Measurements from ENCODE around the gene MPPE1.
"Not testable (repeated sequence)": the region's sequence is repeated elsewhere in the genome, so short reads cannot be mapped to it uniquely, and the experiment has no call there.

The MPPE1 gene

GRCh38 chr18:11908182-11909060 is at the start of gene MPPE1:
Gene MPPE1 (minus strand): TSS chr18:11908317. CDS start chr18:11897264, 11,053 bp downstream.
- peak; percentile 52 for DNase-seq

DNA sequence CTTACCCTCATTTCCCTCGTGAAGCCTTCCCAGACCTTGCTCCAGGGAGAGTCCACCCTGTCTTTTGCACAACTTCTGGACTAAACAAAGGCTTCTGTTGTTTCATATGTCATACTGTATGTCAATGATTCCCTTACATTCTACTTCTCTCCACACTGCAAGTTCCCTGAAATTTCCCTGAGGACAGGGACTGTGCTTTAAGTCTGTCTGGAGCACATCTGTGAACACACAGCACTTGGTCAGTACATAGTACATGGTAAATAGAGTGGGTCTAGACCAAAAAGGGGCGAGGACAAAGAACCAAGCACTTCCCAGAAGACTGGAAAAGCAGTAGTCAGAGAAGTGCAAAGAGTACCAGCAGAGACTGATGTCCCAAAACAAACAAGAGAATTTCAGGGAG is 49.5 kb upstream of the MPPE1 start:
- DNase-seq: no peak

DNA sequence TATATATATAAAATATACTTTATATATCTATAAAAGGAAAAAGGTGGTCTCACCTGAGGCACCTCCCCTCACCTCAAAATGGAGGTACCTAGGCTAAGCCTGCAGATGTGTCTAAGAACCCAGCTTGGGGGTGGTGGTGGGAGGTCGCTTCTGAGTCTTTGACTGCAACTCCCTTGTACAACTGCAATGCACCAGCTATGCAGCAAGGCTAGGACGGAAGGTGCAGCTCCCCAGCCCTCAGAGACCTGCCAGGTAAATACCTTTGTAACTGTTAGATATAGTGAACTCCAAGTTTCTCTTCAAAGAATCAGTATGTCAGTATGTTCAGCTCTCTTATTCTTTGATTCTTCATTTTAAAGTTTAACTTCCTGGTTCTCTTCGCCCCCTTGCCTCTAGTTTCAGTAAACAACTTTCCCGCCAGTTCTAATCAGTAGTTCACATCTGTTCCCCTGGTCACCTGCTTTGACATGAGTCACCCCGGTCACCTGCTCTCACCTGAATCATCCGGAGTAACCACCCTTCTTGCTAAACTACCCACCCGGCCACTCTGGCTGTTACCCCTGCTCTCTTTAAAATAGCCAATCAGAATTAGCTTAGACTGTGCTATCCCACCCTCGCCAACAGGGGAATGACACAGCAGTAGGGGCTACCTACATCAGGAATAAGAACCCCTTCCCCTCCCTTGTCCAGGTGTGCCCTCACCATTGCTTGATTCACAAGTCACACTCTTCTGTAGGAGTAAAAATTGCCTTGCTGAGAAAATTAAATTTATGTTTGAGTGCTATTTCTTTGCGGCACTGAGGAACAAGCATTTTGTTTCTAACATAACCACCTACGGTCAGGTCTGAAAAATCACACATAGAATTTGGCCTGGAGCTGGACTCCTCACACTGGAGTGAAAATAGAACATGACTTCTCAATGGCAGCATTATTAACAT is 48.5 kb upstream of the MPPE1 start:
- no peak for DNase-seq

DNA sequence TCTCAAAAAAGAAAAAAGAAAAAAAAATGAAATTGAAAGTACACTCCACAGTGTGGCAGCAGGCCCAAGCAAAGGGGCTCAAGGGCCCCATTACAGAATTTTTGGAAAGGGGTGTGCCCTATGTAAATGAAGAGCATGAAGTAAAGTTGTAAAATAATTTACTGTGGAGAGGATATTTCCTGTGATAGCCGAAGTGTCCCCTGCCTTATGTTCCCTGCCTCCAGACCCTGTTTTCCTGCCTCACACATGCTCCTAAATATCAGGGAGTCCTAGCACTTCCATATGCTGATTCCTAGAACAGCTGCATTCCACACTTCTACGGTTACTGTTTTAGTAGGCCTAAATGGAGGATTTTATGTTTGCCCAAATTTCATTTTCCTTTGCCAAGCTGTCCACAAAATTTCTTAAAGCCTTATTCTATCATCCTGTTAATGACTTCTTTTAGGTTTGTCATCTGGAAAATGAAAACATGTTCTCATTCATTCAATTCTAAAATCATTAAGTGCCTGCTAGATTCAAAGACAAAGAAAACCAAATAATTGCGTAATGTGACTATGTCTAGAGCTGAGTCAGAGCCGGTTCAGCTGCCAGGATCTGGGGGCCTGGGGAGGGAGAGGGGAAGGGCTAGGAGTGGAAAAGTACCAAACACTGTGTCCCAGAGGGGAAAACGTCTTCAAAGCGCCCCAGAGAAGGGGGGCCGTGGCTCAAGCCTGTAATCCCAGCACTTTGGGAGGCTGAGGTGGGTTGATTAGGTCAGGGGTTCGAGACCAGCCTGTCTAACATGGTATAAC is 47.3 kb upstream of the MPPE1 start:
- no peak for DNase-seq

DNA sequence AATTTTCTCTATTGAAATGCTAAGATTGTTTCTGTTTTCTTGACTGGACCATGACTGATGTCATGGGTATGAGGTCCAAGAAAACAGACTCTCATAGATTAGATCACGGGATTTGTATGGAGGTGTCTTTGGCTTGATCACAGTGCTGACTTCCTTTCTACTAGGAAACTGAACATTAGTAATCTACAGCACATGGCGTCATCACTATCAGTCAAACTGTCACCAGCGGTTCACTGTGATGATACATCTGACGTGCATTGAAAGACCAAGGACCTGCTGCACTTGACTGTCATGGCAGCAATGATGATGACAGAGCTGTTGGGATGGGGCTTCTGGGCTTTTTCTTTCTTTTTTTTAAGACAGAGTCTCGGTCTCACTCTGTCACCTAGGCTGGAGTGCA is 45.0 kb upstream of the MPPE1 start:
- DNase-seq: no peak

DNA sequence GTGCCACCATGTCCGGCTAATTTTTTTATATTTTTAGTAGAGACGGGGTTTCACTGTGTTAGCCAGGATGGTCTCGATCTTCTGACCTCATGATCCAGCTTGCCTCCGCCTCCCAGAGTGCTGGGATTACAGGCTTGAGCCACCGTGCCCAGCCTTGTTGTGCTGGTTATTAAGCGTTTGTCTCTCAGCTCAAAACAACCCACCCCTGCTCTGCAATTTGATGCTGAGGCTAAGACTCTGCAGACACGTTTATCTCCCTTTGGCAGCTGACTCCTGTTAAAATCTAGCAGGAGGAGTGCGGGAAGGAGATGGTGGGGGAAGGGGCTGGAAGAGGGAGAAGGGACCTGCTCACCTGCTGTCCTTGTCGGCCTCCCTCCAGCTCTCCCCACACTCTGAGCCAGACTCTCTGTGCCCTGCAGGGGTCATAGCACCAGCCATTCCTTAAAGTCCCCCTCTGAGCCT is 43.3 kb upstream of the MPPE1 start:
- no peak for DNase-seq

DNA sequence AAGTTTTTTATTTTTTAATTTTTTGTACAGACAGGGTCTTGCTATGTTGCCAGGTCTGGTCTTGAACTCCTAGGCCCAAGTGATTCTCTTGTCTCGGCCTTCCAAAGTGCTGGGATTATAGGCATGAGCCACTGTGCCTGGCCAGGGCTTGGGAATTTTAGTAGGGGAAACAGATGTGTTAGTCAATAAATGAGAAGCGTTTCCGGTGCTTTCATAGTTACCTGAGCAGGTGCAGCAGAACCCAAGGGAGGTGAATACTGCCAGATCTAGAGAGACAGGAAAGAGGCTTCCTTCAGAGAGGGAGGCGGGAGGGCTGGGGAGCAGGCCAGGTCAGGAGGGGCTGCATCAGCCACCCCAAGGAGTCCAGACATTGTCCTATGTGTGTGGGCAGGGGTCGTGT is 42.7 kb upstream of the MPPE1 start:
- DNase-seq: no peak

DNA sequence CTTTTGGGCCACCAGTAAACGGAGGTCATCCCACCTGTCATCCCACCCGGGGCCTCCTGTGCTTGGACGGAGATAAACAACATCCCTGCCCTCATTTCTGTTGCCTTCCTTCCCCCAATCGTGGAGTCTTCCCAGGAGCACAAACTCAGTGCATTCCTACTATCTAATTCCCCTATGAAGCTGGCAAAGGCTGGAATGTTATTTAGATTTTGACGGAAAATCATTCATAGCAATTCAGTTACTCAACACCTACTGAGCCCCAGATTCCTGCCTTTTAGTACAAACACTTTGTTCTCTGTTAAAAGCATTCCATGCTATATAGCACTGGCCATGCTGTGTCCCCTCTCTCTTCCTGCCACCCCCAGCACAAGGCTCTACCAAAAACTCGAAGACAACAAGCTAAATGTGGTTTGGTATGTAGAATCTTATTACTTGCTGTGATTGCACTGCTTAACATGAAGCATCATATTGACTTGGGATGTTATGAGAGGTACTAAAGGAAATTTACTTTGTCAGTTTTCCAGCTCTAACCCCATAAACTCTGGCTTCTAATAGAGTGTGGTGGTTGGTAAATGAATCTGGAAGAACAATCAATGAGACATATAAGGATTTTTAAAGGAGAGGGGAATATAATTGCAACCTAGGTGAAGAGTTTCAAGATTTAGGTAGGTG is 40.9 kb upstream of the MPPE1 start:
- no peak for DNase-seq

- no peak for DNase-seq
These were observed 39.4 kb upstream of the MPPE1 start for GRCh38 chr18:11947214-11948191.

GRCh38 chr18:11946756-11947155 is 38.6 kb upstream of the MPPE1 start:
- no peak for DNase-seq

GRCh38 chr18:11945834-11946659 is 37.9 kb upstream of the MPPE1 start:
- DNase-seq: not testable (repeated sequence)

DNA sequence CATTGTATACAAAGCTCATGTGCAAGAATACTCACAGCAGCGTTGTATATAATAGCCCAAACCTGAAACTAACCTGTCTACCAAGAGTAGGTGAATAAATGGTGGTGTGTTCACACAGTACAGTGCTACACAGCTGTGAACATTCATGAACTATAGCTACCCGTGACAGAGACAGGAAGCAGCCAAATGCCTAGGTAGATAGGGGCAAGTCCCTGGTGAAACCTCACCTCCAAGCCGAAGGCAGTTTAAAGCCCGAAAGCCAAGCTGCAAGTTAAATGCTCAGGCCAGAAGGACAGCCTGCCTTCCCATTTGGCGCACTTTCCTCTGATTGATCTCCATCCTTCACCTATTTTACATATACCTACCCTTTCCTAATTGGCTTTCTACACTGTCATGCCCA is 36.7 kb upstream of the MPPE1 start:
- DNase-seq: no peak

DNA sequence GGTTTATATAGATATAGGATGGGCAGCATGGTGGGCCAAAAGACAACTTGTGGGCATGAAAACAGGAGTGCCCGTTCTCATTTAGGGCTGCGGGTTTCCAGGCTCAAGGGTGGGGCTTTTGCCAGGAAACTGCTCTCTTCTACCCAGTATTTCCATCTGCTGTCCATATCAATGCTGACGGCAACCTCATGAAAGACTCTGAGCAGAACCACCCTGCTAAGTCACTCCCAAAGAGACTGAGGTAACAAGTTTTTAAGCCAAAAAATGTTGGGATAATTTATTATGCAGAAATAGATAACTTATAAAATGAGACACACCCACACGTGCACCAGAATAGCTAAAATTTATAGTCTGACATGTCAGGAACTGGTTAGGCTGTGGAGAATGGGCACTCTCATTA is 36.1 kb upstream of the MPPE1 start:
- DNase-seq: no peak

DNA sequence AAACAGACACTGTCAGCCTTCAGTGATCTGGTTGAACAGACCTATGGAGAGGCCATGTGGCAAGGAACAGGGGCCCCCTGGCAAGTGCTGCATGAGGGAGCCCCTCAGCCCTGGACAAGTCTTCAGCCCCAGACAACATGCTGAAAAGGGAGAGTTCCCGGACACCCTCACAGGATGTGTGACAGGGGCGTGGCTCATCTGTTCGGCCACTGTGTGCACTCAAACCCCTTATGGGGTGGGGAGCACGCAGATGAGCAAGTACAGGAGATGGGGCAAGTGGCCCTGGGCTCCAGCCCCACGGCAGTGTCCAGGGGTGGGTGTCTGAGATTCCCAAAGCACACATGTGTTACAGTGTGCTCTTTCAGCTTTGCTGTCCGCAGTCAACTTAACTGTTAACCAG is 35.4 kb upstream of the MPPE1 start:
- DNase-seq: no peak

- DNase-seq: no peak
These were observed 32.8 kb upstream of the MPPE1 start for GRCh38 chr18:11940956-11941355.

DNA sequence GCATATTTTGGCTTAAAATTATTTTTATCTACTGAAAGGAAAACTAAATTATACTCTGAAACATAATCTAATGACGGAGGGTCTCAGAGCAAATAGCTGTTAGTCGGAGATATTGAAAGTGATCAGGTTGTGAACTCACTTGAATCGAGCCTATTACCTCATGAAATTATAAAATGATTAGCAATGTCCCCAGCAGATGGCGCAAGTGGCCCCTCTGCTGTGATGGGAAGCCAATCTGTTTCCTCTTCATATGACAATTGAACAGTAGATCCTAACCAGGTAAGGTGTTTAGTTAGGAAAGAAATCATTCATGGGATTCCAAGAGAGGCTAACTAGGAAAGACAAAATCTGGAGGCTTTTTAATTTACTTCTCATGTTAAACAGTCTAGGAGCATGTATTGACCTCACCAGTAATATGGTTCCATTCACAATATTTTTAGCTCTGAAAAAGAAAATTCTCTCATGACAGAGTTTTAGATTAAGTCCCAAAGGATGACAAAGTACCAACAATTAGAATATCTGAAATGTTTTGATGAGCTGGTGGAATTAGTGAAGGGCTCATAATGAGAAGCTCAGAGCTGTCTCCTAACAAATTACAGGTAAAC is 29.9 kb upstream of the MPPE1 start:
- peak; percentile 1 for DNase-seq

- no peak for DNase-seq
These were observed 24.3 kb upstream of the MPPE1 start for GRCh38 chr18:11932393-11932792.

DNA sequence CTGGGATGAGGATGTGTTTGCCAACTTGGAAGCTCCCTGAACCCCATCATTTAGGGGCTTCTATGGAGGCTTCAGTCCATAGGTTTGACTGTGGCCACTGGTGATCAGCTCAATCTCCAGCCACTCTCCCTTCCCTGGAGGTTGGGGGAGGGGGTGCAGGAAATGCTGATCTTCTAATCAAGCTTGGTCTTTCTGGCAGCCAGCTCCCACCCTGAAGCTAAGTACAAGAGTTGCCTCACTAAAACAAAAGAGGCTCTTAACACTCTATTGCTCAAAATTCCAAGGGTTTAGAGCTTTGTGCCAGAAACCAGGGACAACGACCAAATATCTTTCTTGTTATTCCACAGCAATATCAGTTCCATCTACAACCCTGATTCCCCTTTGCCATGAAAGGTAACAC is 19.4 kb upstream of the MPPE1 start:
- DNase-seq: no peak

DNA sequence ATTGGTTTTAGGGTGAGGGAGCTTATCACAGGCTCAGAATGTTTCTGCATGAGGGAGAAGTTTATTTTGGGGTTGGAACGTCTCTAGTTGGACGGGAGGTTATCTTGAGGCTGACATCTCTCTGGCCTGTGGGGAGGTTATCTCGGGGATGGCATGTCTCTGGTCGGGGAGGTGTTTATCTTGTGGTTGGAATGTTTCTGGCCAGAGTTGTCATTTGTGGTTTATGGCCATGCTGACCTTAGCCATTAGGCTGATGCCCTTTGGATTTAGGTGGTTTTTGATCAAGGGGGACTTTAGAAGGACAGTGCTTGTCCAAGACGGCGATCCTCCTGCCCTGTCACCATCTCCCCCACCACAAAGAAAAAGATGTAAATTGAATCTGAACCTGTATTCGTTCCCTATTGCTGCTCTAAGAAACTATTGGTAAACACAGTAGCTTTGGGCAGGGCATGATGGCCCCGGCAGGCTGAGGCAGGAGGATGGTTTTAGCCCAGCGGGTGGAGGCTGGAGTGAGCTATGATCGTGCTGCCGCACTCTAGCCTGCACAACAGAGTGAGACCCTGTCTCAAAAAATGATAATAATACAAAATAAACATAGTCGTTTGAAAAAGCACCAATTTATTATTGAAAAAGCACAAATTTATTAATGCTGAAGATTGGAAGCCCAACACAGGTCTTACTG is 17.8 kb upstream of the MPPE1 start:
- no peak for DNase-seq

Measured in NK-92 treated with Interleukin-12 subunit alpha and Interleukin-12 subunit beta, amount 100 ng/mL, for 24 hours (cell line).